HG02943 (cell line): ENCODE results near the gene DISP3.

ENCODE experiments used
- ATAC-seq: cut with Tn5 transposase; IDR thresholded peaks from one replicate; pipeline ENCODE4 v1.9.1; 2021; ENCODE audit warnings: mild to moderate bottlenecking, low read depth, moderate library complexity; ENCODE audit not compliant: unreplicated experiment

Gene DISP3

GRCh38 chr1:11513681-11514080 lies 34.7 kb downstream of the DISP3 start:
- ATAC-seq: no peak

GRCh38 chr1:11514366-11514765 lies 35.4 kb downstream of the DISP3 start:
- ATAC-seq: no peak

GRCh38 chr1:11515368-11516300 lies 36.7 kb downstream of the DISP3 start:
- no peak for ATAC-seq

- ATAC-seq: no peak
These were observed 38.1 kb downstream of the DISP3 start for GRCh38 chr1:11516961-11517635.

GRCh38 chr1:11518016-11518701 lies 39.2 kb downstream of the DISP3 start:
- no peak for ATAC-seq

- ATAC-seq: no peak
These were observed 40.1 kb downstream of the DISP3 start for GRCh38 chr1:11518791-11519628.

- ATAC-seq: no peak
These were observed 40.7 kb downstream of the DISP3 start for GRCh38 chr1:11519629-11520031.

GRCh38 chr1:11520531-11521233 lies 41.7 kb downstream of the DISP3 start:
- no peak for ATAC-seq

- ATAC-seq: no peak
These were observed 42.8 kb downstream of the DISP3 start for GRCh38 chr1:11521582-11522399.

- no peak for ATAC-seq
These were observed 43.7 kb downstream of the DISP3 start for GRCh38 chr1:11522400-11523235.

- ATAC-seq: no peak
These were observed 44.3 kb downstream of the DISP3 start for GRCh38 chr1:11523261-11523660.

- no peak for ATAC-seq
These were observed 45.0 kb downstream of the DISP3 start for GRCh38 chr1:11523746-11524464.

GRCh38 chr1:11524465-11525150 lies 45.7 kb downstream of the DISP3 start:
- no peak for ATAC-seq

GRCh38 chr1:11525151-11525505 lies 46.2 kb downstream of the DISP3 start:
- no peak for ATAC-seq

GRCh38 chr1:11525516-11525915 lies 46.6 kb downstream of the DISP3 start:
- no peak for ATAC-seq

- no peak for ATAC-seq
These were observed 47.3 kb downstream of the DISP3 start for GRCh38 chr1:11526071-11526895.
